Activated CD4-positive, alpha-beta T cell treated with anti-CD3 and anti-CD28 coated beads for 36 hours (primary cell): ENCODE measurements around the gene AP1S1. TPM values are rescaled to one million over a fixed set of nuclear protein-coding genes. Genes with fewer than 3 reads are reported as not detected.
"Not testable (repeated sequence)": the region's sequence is repeated elsewhere in the genome, so short reads cannot be mapped to it uniquely, and the experiment has no call there.

Source experiments
- ATAC-seq: fragments of 200-7000 bp; cut with Tn5 transposase; one replicate; pipeline ENCODE4 v1.10.0; 2021; ENCODE audit warnings: mild to moderate bottlenecking, moderate library complexity
- CTCF ChIA-PET: fragments of 350-600 bp; sonication (Branson Sonifier 250); formaldehyde crosslinking; loops from one replicate; lab custom pipeline; 2021; ENCODE audit warnings: antibody characterized with exemption; lab: Charles Lee
- POLR2A ChIA-PET: fragments of 350-600 bp; sonication (Branson Sonifier 250); formaldehyde crosslinking; loops from one replicate; lab custom pipeline; 2021; ENCODE audit warnings: antibody characterized with exemption, inconsistent platforms; lab: Charles Lee
- DNase-seq: peaks from one replicate; pipeline ENCODE4 v3.0.0-alpha.2; 2020
- H3K27ac Mint-ChIP-seq: one replicate; pipeline ENCODE4 v1.8.0; 2021; ENCODE audit warnings: mixed read lengths
- H3K27me3 Mint-ChIP-seq: one replicate; pipeline ENCODE4 v1.8.0; 2021; ENCODE audit warnings: mixed read lengths
- H3K36me3 Mint-ChIP-seq: one replicate; pipeline ENCODE4 v1.8.0; 2021; ENCODE audit warnings: low read depth, mixed read lengths
- H3K4me1 Mint-ChIP-seq: one replicate; pipeline ENCODE4 v1.8.0; 2021; ENCODE audit warnings: mixed read lengths
- H3K4me3 Mint-ChIP-seq: one replicate; pipeline ENCODE4 v1.8.0; 2021; ENCODE audit warnings: mild to moderate bottlenecking, moderate library complexity, mixed read lengths
- H3K9me3 Mint-ChIP-seq: one replicate; pipeline ENCODE4 v1.8.0; 2021; ENCODE audit warnings: low read depth, mixed read lengths
- intact Hi-C, 2 experiments: fragments of 100-400 bp; cut with DNase I in 1 of 2; cut with micrococcal nuclease in 1 of 2; formaldehyde crosslinking; loops; one replicate each; pipeline versions ENCODE4 v1.14.2 to v1.15.1; 2022 to 2024; cut with DNase I, micrococcal nuclease
- total RNA-seq, 2 experiments: library from RNA; stranded (reverse); gene quantifications; one replicate each; pipeline ENCODE4 v1.2.3, GENCODE V29; 2021

Gene AP1S1
- total RNA-seq, 2 experiments from 2014 or later, result 33.7 to 43.0 TPM

DNA sequence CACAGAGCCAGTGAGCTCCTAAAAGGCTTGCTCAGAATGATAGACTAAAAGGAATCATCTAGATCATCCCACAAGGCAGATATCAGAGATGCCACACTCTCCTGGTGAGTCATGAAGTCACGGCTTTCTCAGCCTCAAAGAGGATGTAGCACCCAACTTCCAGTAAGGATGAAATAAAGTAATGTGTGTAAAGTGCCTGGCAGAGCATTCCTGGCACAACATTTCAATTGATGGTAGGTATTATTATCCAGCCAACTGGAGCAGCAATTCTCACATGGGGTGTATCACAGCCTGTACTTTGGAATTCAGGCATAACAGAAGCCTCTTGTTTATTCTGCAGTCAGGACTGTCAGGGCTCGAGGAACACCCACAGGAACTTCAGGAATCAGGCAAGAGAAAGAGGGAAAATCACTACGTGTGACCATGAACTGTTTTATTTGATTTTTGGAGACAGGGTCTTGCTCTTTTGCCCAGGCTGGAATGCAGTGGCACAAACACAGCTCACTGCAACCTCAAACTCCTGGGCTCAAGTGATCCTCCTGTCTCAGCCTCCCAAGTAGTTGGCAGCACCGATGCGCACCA lies 31.1 kb downstream of the AP1S1 start:
- Mint-ChIP-seq H3K27ac (no peak overlapping the region), H3K9me3 (no peaks in the 10 kb centered on the region), H3K4me3 (no peak overlapping the region), H3K4me1 (peaks cover 3% of the 10 kb centered on the region), H3K27me3 (peaks cover 25% of the 10 kb centered on the region), H3K36me3 (no peaks in the 10 kb centered on the region)
- CTCF ChIA-PET, result interaction anchor here (1.0 to 1.3 kb wide), 2 partner anchors 41 to 98 kb away, joined by 3 read pairs; no protein-coding TSS in a partner anchor
- ATAC-seq (no peak), DNase-seq (no peak)
- POLR2A ChIA-PET, result no interaction called here
- intact Hi-C loops, result no loop called here

- Mint-ChIP-seq H3K27me3 (peaks cover 19% of the 10 kb centered on the region), H3K4me3 (no peak overlapping the region), H3K27ac (no peak overlapping the region), H3K4me1 (no peaks in the 10 kb centered on the region), H3K9me3 (no peaks in the 10 kb centered on the region), H3K36me3 (no peaks in the 10 kb centered on the region)
- intact Hi-C loops, result no loop called here
- ATAC-seq, result no peak
- CTCF ChIA-PET, result interaction anchor here (0.7 kb wide), 1 partner anchor 42 kb away, joined by 4 read pairs; no protein-coding TSS in a partner anchor
- no peak for DNase-seq
- POLR2A ChIA-PET, result interaction anchor here (0.6 kb wide), 1 partner anchor 39 kb away, joined by 5 read pairs; no protein-coding TSS in a partner anchor
Observed at GRCh38 chr7:101186194-101186593, 31.9 kb downstream of the AP1S1 start.

GRCh38 chr7:101186844-101187428 lies 32.7 kb downstream of the AP1S1 start:
- no peaks in the 10 kb centered on the region for H3K9me3 Mint-ChIP-seq
- ATAC-seq, result no peak
- H3K36me3 Mint-ChIP-seq, result no peaks in the 10 kb centered on the region
- no peak for DNase-seq
- ChIA-PET CTCF (interaction anchor here (0.7 to 1.2 kb wide), 2 partner anchors 17 to 43 kb away, joined by 4 to 5 read pairs; no protein-coding TSS in a partner anchor), POLR2A (no interaction called here)
- H3K4me3 Mint-ChIP-seq, result no peak overlapping the region
- intact Hi-C loops, result no loop called here
- no peak overlapping the region for H3K27ac Mint-ChIP-seq
- H3K27me3 Mint-ChIP-seq, result peaks cover 17% of the 10 kb centered on the region
- no peaks in the 10 kb centered on the region for H3K4me1 Mint-ChIP-seq

DNA sequence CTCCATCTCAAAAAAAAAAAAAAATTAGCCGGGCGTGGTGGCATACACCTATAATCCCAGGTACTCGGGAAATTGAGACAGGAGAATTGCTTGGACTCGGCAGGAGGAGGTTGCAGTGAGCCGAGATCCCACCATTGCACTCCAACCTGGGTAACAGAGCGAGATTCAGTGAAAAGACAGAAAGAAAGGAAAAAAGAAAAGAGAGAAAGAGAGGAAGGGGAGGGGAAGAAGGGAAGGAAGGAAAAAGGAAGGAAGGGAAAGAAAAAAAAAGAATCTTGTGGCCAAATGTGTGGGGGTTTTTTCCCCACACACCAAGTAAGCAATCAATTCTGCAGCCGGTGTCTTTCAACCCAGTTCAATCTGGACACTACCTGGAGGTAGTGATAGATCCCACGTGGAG lies 34.8 kb downstream of the AP1S1 start:
- Mint-ChIP-seq H3K27me3 (peaks cover 8% of the 10 kb centered on the region), H3K27ac (no peak overlapping the region), H3K9me3 (no peaks in the 10 kb centered on the region), H3K36me3 (no peaks in the 10 kb centered on the region), H3K4me1 (no peaks in the 10 kb centered on the region), H3K4me3 (no peak overlapping the region)
- DNase-seq (no peak), ATAC-seq (no peak)
- ChIA-PET POLR2A (no interaction called here), CTCF (interaction anchor here (5.8 kb wide), 1 partner anchor 46 kb away, joined by 132 read pairs; no protein-coding TSS in a partner anchor)
- intact Hi-C loops, result no loop called here

DNA sequence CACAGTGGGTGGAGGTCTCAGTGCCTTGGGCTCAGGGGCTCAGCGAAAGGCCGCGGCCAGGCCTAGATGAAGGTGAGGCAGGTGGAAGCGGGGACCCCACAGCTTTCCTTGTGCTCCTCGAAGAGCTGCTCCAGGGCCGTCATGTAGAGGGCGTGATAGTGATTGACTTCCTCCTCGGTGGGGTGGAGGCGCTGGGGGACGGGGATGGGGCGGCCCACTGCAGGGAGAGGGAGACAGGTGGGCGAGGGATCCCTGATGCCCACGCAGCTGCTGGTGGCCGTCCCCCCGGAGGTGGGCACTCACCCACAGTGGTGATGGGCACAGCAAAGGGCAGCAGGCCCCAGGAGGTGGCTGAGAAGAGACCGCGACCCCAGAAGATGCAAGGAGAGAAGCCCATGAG lies 41.6 kb downstream of the AP1S1 start:
- no peak overlapping the region for H3K4me3 Mint-ChIP-seq
- no peaks in the 10 kb centered on the region for H3K36me3 Mint-ChIP-seq
- POLR2A ChIA-PET, result no interaction called here
- CTCF ChIA-PET, result interaction anchor here (2.5 to 5.0 kb wide), 2 partner anchors 52 to 86 kb away, joined by 29 to 37 read pairs; no protein-coding TSS in a partner anchor
- H3K27me3 Mint-ChIP-seq, result peaks cover 10% of the 10 kb centered on the region
- DNase-seq (no peak), ATAC-seq (no peak)
- no peak overlapping the region for H3K27ac Mint-ChIP-seq
- H3K4me1 Mint-ChIP-seq, result peaks cover under 1% of the 10 kb centered on the region
- H3K9me3 Mint-ChIP-seq, result no peaks in the 10 kb centered on the region
- intact Hi-C loops, result no loop called here

- Mint-ChIP-seq H3K9me3 (no peaks in the 10 kb centered on the region), H3K4me1 (peaks cover 2% of the 10 kb centered on the region), H3K27me3 (peaks cover 21% of the 10 kb centered on the region), H3K27ac (no peak overlapping the region), H3K4me3 (no peak overlapping the region), H3K36me3 (no peaks in the 10 kb centered on the region)
- DNase-seq, result no peak
- ChIA-PET POLR2A (no interaction called here), CTCF (no interaction called here)
- no peak for ATAC-seq
- intact Hi-C loops, result no loop called here
Observed at GRCh38 chr7:101197991-101198390, 43.7 kb downstream of the AP1S1 start.

DNA sequence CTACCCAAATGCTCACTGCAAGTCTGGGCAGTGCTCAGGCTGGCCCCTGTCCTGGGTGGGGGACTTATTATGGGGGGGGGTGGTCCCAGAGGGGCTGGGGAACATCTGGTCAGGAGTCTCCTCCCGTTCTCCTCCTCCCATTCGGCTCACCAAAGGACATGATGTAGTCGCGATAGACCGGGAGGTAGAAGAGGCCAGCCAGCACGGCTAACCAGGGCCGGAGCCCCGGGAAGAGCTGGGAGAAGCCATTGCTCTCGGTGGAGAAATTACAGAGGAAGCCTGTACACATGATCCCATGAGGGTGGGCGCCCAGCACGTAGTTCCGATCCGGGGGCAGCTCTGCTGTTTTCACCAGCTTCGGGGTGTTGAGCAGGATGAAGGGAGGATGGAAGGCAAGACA lies 44.2 kb downstream of the AP1S1 start:
- ChIA-PET CTCF (interaction anchor here (0.9 kb wide), 1 partner anchor 52 kb away, joined by 4 read pairs; no protein-coding TSS in a partner anchor), POLR2A (no interaction called here)
- Mint-ChIP-seq H3K27me3 (peaks cover 22% of the 10 kb centered on the region), H3K9me3 (no peaks in the 10 kb centered on the region), H3K4me3 (no peak overlapping the region), H3K27ac (no peak overlapping the region), H3K36me3 (no peaks in the 10 kb centered on the region), H3K4me1 (peaks cover 2% of the 10 kb centered on the region)
- no peak for ATAC-seq
- intact Hi-C loops, result no loop called here
- no peak for DNase-seq

DNA sequence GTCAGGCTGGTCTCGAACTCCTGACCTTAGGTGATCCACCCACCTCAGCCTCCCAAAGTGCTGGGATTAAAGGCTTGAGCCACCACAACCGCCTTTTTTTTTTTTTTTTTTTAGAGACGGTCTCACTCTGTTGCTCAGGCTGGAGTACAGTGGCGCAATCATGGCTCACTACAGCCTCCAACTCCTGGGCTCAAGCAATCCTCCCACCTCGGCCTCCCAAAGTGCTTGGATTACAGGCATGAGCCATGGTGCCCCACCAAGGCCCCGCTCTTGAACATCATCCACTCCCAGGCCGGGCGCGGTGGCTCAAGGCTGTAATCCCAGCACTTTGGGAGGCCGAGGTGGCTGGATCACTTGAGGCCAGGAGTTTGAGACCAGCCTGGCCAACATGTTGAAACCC lies 45.2 kb downstream of the AP1S1 start:
- DNase-seq, H3K4me3 Mint-ChIP-seq, POLR2A ChIA-PET, intact Hi-C loops, H3K4me1 Mint-ChIP-seq, H3K36me3 Mint-ChIP-seq, H3K27ac Mint-ChIP-seq, H3K9me3 Mint-ChIP-seq, ATAC-seq: not testable (repeated sequence)
- H3K27me3 Mint-ChIP-seq, result peaks cover 23% of the 10 kb centered on the region
- CTCF ChIA-PET, result interaction anchor here (0.9 kb wide), 1 partner anchor 53 kb away, joined by 4 read pairs; no protein-coding TSS in a partner anchor

DNA sequence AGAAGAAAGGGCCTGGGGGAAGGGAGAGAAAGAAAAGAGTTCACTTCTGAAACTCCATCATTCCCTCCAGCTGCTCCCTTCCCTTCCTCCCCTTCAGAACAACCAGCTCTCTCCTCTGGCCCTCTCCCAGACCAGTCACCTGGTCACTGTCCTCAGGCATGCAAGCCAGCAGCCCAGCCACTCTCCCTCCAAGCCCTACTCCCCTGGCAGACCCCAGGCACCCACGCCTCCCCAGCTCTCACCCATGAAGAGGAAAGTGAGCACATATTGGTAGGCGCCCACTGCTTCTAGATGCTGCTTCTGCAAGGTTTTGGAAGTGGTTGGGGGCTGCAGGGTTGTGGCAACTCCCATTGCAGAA lies 46.2 kb downstream of the AP1S1 start:
- POLR2A ChIA-PET, result no interaction called here
- no peaks in the 10 kb centered on the region for H3K36me3 Mint-ChIP-seq
- intact Hi-C loops, result no loop called here

GRCh38 chr7:101200862-101201599 lies 46.8 kb downstream of the AP1S1 start, which contains the start of gene MOGAT3:
MOGAT3 (minus strand) TSS chr7:101201036; CDS start chr7:101200854, 182 bp downstream.
- Mint-ChIP-seq H3K27me3 (peaks cover 21% of the 10 kb centered on the region), H3K4me1 (peaks cover 4% of the 10 kb centered on the region), H3K36me3 (peaks cover 4% of the 10 kb centered on the region), H3K4me3 (no peak within 1 kb of the TSS), H3K9me3 (no peaks in the 10 kb centered on the region), H3K27ac (no peak within 1 kb of the TSS)
- DNase-seq, result no peak
- ChIA-PET CTCF (interaction anchor here (0.7 to 2.9 kb wide), 3 partner anchors 7 to 60 kb away, joined by 3 to 11 read pairs (median 3); no protein-coding TSS in a partner anchor), POLR2A (no interaction called here)
- no peak for ATAC-seq
- intact Hi-C loops, result no loop called here

More for the DNA sequence above, 46.2 kb downstream of the AP1S1 start:
- H3K9me3 Mint-ChIP-seq, result no peaks in the 10 kb centered on the region
- DNase-seq (no peak), ATAC-seq (no peak)
- no peak overlapping the region for H3K27ac Mint-ChIP-seq
- CTCF ChIA-PET, result interaction anchor here (0.7 to 1.1 kb wide), 2 partner anchors 8 to 60 kb away, joined by 3 read pairs; no protein-coding TSS in a partner anchor
- peaks cover 21% of the 10 kb centered on the region for H3K27me3 Mint-ChIP-seq
- H3K4me3 Mint-ChIP-seq, result no peak overlapping the region
- peaks cover 4% of the 10 kb centered on the region for H3K4me1 Mint-ChIP-seq
